ENCODE data around the gene UBE2G1. TPM values are rescaled to one million over a fixed set of nuclear protein-coding genes. Genes with fewer than 3 reads are reported as not detected.

UBE2G1 gene
- total and polyA plus RNA-seq, 10 of the 15 experiments (the other 5 are each of a cell fraction or from before 2014, with no cell fraction given) = 24.4 to 139 (median 77.4) TPM

DNA sequence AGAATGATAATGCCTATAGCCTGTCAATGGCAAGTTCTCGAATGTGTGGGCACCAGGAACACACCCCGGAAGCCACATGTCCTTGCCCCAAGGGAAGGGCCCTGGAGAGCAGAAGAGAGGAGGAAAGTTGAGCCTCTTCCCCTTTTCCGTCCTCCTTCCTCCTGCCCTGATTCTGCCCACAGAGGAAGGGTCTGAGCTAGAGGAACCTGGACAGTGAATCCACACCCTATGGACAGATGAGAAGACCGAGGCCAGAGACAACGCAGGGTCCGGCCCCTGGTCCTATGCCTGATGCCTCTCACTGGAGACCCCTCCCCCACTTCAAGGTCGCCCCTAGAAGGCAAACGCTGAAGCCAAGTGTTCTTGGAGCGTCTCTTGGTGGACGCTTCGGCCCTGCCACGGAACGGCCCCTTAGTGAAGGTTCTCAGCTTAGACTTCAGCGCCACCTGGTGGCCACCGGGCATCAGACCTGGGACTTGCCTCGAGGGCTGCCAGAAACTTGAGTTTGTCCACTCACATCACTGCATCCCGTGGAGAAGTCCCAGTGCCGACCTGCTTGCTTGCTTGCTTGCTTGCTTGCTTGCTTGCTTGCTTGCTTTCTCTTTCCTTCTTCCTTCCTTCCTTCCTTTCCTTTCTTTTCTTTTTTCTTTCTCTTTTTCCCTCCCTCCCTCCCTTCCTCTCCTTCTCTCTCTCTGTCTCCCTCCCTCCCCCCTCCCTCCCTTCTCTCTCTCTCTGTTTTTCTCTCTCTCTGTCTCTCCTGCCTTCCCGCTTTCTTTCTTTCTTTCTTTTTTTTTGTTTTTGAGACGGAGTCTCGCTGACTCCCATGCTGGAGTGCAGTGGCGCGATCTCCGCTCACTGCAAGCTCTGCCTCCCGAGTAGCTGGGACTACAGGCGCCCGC lies 46.7 kb upstream of the UBE2G1 start (continued):
- TF ChIP-seq EZH2 (IDR thresholded peaks at IDR 0.05; ENCODE audit: borderline replicate concordance, control insufficient read depth, low read depth, low read length) (no peak), PAX8 (IDR thresholded peaks at IDR 0.05) (no peak), TBL1XR1 (IDR thresholded peaks at IDR 0.05; ENCODE audit: low read depth, low read length) (peak; percentile 36; the same call in 1 of the 2 replicates), PML (IDR thresholded peaks at IDR 0.05; ENCODE audit: low read length) (no peak), ATF2 (IDR thresholded peaks at IDR 0.05; ENCODE audit: low read length) (no peak), SMARCA5 (IDR thresholded peaks at IDR 0.05) (peak; percentile 92), TARDBP (IDR thresholded peaks at IDR 0.05; ENCODE audit: borderline replicate concordance) (0 out of 2 replicates have a peak, but pooled peaks have one; percentile 38), ZNF592 (IDR thresholded peaks at IDR 0.05) (0 out of 2 replicates have a peak, but pooled peaks have one; percentile 35), ZNF622 (IDR thresholded peaks at IDR 0.05) (no peak), POU2F2 (IDR thresholded peaks at IDR 0.05; ENCODE audit: borderline replicate concordance, low read depth, low read length) (peak; percentile 49; the same call in 1 of the 3 replicates), ZSCAN29 (IDR thresholded peaks at IDR 0.05) (no peak), SMC3 (IDR thresholded peaks at IDR 0.05; ENCODE audit: borderline replicate concordance, low read length) (peak; percentile 99), FOXM1 (IDR thresholded peaks at IDR 0.05; ENCODE audit: low read depth, low read length) (peak; percentile 46; the same call in 1 of the 2 replicates), SMAD5 (IDR thresholded peaks at IDR 0.05; ENCODE audit: low read depth) (no peak), CHD2 (IDR thresholded peaks at IDR 0.05; ENCODE audit: borderline replicate concordance, low read depth, low read length) (peak; percentile 60), IRF4 (IDR thresholded peaks at IDR 0.05; ENCODE audit: low read depth, low read length) (peak; percentile 37; the same call in 1 of the 2 replicates), POLR2AphosphoS5 (IDR thresholded peaks at IDR 0.05; ENCODE audit: low read length) (no peak)
- TF ChIP-seq, protein P1, sequence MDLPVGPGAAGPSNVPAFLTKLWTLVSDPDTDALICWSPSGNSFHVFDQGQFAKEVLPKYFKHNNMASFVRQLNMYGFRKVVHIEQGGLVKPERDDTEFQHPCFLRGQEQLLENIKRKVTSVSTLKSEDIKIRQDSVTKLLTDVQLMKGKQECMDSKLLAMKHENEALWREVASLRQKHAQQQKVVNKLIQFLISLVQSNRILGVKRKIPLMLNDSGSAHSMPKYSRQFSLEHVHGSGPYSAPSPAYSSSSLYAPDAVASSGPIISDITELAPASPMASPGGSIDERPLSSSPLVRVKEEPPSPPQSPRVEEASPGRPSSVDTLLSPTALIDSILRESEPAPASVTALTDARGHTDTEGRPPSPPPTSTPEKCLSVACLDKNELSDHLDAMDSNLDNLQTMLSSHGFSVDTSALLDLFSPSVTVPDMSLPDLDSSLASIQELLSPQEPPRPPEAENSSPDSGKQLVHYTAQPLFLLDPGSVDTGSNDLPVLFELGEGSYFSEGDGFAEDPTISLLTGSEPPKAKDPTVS (IDR thresholded peaks at IDR 0.05; ENCODE audit: low read depth, low read length) = no peak
- TF ChIP-seq, protein P2, sequence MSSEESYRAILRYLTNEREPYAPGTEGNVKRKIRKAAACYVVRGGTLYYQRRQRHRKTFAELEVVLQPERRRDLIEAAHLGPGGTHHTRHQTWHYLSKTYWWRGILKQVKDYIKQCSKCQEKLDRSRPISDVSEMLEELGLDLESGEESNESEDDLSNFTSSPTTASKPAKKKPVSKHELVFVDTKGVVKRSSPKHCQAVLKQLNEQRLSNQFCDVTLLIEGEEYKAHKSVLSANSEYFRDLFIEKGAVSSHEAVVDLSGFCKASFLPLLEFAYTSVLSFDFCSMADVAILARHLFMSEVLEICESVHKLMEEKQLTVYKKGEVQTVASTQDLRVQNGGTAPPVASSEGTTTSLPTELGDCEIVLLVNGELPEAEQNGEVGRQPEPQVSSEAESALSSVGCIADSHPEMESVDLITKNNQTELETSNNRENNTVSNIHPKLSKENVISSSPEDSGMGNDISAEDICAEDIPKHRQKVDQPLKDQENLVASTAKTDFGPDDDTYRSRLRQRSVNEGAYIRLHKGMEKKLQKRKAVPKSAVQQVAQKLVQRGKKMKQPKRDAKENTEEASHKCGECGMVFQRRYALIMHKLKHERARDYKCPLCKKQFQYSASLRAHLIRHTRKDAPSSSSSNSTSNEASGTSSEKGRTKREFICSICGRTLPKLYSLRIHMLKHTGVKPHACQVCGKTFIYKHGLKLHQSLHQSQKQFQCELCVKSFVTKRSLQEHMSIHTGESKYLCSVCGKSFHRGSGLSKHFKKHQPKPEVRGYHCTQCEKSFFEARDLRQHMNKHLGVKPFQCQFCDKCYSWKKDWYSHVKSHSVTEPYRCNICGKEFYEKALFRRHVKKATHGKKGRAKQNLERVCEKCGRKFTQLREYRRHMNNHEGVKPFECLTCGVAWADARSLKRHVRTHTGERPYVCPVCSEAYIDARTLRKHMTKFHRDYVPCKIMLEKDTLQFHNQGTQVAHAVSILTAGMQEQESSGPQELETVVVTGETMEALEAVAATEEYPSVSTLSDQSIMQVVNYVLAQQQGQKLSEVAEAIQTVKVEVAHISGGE (CRISPR knock-in tag; IDR thresholded peaks at IDR 0.05) = no peak
